Fibroblast of pulmonary artery (primary cell): ENCODE measurements around the gene NPY5R.

Experiments used
- DNase-seq: peaks from one replicate; pipeline ENCODE4 v3.0.0-alpha.2; 2010; ENCODE audit warnings: low read depth
- H3K4me3 ChIP-seq: replicated peaks from 2 replicates; pipeline ENCODE4 v1.5.1; 2011; ENCODE audit warnings: low read depth, mild to moderate bottlenecking, control low read depth, low read length, moderate library complexity
- CTCF ChIP-seq: IDR thresholded peaks from 2 replicates; pipeline ENCODE4 v1.5.1; 2011; ENCODE audit warnings: mild to moderate bottlenecking, control low read depth, low read length, inconsistent platforms; ENCODE audit errors: missing control alignments

Gene NPY5R

DNA sequence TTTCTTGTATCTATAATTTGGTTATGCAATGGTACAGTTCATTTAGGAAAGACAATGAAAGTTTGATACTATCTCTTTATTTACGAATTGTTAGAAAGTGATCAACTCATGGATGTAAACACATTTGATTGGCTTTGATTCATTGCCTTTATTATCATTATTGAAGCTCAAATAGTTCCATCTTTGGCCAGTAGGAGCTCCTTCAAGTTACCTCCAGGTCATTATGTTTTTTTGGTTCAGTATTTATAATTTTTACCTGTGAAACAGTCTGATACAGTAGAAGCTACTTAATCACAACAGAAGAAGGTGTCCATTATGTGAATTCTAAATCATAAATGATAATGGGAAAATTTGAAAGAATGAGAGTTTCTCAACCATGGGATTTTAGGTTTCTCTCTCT, 12.4 kb downstream of the NPY5R start:
- no peak for DNase-seq
- no peak overlapping the region for H3K4me3 ChIP-seq
- TF ChIP-seq CTCF, result no peak

GRCh38 chr4:163367651-163368050, 24.0 kb downstream of the NPY5R start:
- H3K4me3 ChIP-seq, result no peak overlapping the region
- DNase-seq, result no peak
- no peak for TF ChIP-seq CTCF

DNA sequence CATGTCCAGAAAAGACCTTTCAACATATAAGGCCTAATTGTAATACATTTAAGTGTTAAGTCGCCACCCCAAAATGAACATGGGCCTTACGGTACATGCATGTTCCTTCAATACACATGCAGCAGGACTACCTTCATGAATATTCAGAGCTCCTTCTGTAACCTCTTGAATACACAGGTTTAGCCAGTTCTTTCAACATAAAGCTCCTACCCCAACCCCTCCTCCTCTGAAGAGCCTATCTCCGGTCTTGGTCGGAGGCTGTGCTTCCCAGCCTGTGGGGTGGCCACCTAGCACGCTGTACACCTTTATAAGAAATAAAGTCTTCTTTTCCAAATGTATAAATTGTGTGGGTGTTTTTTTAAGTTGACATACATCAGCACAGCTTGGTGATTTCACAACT, 28.3 kb downstream of the NPY5R start:
- no peak overlapping the region for H3K4me3 ChIP-seq
- TF ChIP-seq CTCF, result no peak
- DNase-seq, result no peak

DNA sequence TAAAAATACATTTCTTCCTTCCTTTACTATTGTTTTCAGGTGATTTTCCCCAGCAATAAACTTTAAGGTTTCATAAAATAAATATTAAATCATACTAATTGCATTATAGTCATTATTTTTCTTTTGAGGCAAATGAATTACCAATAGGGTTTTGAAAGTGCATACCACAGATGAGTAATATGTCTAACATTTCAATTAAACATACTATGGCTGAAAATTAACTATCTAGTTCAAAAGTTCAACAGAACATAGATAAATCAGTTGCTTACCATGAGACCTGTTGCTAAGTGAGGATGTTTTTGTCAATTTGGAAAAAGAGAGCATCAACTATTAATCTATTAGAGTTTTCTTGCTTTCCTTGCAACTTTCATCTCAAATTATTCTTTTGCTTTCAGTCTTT, 35.0 kb downstream of the NPY5R start:
- TF ChIP-seq CTCF, result no peak
- no peak for DNase-seq
- no peak overlapping the region for H3K4me3 ChIP-seq

GRCh38 chr4:163380703-163381102, 37.0 kb downstream of the NPY5R start:
- no peak for TF ChIP-seq CTCF

DNA sequence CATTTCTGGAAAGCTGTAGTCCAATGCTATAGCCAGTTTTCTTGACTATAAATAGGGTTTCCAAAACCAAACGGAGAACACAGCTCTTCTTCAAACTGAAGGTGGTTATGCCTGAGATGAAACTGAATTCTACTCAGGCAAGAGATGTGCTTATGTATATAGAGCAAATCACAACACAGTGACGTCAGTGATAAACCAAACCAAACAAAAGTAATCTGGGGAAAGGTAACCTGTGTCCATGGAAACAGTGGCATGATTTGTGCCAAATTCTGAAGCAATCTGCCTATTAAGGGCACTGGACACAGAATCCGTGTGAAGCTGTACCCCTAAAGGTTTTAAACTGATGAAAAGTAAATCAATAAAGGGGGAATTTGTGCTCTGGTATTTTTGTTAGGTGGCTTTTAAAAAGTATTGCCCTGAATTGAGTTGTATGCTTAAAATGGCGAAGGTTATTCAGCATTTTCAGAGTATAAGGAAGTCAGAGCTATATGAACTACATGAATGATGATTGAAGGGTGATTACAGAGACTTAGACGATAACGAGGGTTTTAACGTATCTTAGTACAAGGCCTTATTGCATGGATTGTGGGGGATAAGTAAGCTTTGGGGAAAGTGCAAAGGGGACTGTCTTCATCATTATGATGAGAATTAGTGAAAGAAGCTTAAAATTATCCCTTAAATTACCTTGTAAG, 38.6 kb downstream of the NPY5R start:
- H3K4me3 ChIP-seq, result no peak overlapping the region
- TF ChIP-seq CTCF, result no peak
- DNase-seq, result no peak

More at GRCh38 chr4:163380703-163381102, 37.0 kb downstream of the NPY5R start:
- no peak overlapping the region for H3K4me3 ChIP-seq
- DNase-seq, result no peak

DNA sequence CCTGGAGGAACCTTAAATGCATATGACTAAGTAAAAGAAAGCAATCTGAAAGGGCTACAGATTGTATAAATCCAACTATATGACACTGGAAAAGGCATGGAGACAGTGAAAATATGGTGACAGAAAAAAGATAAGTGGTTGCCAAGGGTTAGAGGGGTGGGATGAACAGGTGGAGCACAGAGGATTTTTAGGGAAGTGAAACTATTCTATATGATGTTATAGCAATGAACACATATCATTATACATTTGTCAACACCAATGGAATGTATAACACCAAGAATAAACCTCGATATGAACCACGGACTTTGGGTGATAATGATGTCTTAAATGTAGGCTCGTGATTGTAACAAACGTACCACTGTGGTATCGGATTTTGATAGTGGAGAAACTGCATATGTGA, 40.7 kb downstream of the NPY5R start:
- no peak for DNase-seq
- no peak for TF ChIP-seq CTCF
- no peak overlapping the region for H3K4me3 ChIP-seq
